ENCODE results near the gene CRACDL.

The CRACDL gene

DNA sequence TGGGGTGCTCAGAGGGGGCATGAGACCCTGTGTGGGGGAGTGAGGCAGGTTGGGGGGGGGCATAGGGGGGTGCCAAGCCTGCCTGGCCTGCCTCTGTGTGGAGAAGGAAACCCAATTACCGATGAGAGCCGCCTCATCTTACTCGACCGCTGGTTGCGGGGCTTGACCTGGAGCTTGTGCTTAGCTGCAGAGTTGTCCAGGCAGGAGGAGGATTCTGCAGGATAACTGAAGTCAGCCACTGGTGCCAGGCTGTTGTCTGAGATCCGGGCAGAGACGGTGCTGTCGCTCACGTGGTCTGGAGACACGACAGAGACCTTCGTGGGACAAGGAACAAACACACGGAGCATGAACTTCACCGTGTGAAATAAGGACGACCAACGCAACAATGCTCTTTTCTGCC lies 109.2 kb downstream of the CRACDL start:
- DNase-seq (ENCODE audit: low read depth in 2 of 3, low spot score in 1 of 3) = no peak

DNA sequence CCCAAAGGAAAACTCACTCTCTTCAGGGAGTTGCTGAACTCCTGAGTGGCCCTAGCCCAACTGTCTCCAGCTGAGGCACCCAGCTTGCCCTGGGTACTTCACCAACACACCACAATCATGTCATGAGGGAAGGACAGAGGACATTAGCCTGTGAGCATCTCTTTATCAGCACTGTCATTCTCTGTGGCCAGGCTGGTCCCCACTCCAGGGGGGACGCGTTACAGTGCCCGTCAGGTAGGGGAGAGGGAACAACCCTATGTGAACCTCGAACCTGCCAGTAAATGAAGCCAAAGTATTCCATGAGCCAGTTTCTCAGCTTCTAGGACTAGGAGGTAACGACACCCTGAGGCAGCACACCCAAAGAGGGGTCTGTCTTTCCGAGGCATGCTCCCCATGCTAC lies 110.2 kb downstream of the CRACDL start:
- DNase-seq (ENCODE audit: low read depth in 2 of 3, low spot score in 1 of 3) = no peak

DNA sequence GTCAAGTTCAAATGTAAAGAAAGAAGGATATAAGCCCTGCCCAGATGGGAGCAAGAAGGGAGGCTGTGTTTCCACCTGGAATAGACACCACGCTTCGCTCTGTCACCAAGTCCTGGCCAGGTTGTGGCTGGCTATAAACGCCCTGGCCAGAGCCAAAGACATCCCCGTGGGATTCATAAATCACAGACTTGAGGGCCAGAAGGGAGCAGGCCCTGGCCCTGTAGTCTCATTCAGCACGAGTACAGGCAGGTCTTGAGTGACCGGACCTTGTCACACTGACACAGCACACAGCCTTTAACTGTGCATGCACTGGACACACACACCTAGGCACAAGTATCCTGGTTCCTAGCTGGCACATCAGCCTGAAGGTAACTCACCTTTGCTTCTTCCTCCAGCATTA lies 110.6 kb downstream of the CRACDL start:
- DNase-seq (ENCODE audit: low read depth in 2 of 3, low spot score in 1 of 3) = no peak

DNA sequence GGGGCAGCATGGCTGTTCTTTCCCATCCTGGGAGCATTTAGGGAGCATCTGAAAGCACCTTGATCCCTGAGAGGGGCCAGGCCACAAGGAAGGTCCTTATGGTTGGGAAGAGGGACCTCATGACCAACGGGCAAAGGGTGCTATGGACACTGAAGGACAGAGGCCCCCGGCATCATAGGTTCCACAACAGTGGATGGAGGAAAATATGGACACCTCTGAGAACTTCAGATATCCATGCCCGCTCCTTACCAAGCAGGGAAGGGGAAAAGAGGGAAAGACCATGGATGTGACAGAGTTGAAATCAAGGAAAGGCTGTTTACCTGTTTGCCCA lies 111.0 kb downstream of the CRACDL start:
- DNase-seq (ENCODE audit: low read depth in 2 of 3, low spot score in 1 of 3) = no peak

DNA sequence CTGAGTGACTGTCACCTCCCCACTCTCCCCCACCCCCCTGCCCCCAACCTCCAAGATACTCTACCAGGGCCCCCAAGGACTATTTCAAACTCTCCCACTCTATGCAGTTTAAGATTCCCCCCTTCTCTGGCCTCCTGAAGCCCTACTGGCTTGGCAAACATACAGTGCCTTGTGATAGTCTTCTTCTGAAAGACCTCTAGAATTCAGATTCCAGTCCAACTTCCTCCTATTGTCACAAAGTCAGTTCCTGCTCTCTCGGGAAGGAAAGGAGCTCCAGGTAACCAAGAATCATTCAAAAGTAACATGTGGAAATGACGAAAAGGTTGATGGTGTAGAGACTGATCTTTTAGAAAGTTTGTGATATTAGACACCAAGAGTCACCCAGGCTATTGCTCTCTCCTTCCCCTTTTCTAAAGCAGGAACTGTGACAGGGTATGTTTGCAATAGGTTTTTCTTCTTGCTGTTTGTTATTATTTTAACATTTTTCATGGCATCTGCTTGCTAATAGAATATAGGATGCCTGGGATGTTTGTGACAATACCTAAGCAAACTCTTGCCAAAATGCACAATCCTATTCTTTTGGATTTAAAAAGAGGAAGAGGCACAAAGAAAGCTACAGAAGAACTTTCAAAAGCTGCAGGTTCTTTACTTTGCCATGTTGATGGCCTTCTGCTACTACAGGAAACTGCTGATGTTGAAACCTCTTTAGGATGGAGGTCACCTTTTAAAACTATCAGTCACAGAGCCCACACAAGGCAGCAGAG lies 111.6 kb downstream of the CRACDL start:
- no peak for DNase-seq (ENCODE audit: low read depth in 2 of 3, low spot score in 1 of 3)

DNA sequence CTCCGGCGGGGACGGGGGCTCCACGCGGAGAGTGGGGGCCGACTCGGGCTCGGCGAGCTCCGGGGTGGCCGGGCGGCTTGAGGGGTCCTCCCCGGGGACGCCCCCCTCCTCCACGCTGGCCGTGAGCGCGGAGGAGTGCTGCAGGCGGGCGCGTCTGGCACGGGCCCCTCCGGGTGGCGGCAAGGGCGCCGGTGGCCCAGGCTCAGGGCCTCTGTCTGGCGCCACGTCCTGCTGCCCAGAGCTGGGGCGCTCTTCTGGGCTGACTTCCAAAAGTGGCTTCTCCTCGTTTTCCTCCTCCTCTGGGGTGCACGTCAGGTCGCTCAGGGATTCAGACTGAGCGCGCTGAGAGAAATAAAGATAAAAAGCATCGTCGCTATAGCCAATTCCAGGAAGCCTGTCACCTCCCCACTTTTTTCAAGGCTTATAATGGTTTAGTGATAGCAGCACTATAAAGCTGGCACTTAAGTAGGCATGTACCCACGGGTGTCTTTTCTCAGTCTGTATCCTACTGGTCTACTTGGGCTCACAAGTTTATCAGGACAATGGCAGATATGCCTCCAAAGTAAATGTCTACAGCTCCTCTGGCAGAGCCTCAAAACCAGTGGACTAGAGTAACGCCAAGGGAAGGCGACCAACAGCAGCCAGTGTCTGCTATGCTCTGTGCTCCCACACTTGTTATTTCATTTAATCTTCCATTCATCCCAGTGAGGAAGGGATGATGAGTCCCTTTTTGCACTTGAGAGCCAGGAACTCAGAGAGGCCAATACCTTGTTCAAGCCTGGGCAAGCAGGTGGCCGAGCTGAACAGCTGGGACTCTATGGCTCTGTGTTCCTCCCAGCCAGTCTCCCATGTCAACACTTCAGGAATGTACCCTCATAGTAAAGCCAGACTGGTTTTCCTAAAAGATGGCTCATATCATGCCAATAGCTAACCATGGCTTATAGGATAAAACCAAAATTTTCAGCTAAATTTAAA lies 112.5 kb downstream of the CRACDL start:
- DNase-seq (ENCODE audit: low read depth in 2 of 3, low spot score in 1 of 3) = no peak

DNA sequence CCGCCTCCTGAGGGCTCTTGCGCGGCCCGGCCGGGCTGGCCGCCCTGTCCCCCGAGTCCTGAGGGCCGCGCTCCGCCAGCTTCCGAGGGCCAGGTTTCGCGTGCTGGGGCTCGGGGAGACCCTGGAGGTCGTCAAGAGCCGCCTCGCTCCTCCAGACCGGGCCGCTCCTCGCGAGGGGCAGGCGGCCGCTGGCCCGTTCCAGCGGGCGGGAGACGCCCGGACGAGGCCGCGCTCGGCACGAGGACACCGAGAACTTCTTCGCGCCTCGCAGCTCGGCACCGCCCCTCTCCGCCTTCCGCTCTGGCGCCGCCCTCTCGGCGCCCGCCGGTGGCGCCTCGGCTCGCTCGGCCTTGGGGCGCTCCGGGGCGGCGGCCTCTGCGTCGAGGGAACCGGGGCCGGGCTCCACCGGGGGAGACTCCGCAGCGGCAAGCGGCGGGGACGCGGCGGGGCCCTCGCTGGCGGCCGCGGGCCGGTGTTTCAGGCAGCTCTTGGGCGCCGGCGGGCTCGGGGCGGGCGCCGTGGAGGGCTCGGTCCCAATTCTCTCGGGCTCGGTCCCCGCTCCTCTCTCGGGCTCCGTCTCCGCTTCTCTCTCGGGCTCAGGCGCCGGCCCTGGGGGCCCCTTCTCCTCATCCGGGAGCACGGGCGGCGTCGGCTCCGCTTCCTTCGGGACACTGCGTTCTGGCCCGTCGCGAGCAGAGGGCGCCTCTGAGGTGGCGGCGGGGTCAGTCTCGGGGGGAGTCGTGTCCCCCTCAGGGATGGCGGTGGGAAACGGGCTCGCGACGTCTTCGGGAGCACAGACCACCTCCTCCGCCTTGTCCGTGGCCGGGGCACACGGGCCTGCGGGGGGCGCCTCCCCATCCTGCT lies 113.5 kb downstream of the CRACDL start:
- peak in 2 of 3 donors; percentile 41 to 51 for DNase-seq (ENCODE audit: low read depth in 2 of 3, low spot score in 1 of 3)

DNA sequence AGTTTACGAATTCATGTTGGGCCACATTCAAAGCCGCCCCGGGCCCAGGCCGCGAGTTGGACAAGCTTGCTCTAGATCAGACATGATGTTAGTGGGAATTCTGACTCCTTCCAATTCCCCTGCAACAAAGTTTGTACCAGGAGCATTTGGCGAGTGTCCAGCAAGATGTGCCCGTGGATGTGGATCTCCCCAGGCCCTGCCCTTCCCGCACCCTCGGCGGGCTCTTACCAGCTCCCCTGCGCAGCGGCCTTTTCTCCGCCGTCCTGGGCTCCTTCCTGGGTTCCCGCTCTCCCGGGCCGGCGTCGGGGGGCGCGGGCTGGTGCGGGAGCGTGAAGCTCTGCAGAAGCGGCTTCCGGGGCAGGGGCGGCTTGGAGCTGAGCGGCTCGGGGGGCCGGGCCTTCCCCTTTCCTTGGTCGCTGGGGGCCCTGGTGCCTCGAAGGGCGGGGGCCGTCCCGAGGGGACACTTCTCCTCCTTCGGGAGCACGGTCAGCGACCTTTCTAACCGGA lies 114.3 kb downstream of the CRACDL start:
- DNase-seq (ENCODE audit: low read depth in 2 of 3, low spot score in 1 of 3) = no peak

DNA sequence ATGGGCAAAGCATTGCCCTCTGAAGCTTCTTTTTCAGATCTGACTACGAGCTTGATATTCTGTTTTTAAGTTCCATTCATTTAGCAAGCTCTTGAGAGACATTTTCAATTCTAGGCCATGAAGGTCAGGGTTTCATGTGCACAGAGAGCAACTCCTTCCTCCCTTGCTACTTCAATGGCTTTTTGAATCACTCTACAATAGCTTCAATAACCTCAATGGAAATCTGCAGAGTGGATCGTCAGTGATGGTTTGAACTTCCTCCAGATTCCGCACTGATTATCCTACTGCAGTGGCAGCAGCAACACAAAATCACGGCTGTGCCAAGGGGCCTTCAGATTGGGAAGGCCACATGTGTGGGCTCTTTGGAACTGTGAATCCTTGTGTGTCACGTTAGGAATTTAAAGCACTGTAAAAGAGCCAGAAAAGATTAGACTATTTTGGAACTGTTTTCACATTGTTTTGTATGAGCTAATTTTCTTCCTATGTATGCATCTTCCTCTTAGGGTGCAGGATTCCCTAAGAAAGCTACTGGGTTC lies 116.7 kb downstream of the CRACDL start:
- no peak for DNase-seq (ENCODE audit: low read depth in 2 of 3, low spot score in 1 of 3)

DNA sequence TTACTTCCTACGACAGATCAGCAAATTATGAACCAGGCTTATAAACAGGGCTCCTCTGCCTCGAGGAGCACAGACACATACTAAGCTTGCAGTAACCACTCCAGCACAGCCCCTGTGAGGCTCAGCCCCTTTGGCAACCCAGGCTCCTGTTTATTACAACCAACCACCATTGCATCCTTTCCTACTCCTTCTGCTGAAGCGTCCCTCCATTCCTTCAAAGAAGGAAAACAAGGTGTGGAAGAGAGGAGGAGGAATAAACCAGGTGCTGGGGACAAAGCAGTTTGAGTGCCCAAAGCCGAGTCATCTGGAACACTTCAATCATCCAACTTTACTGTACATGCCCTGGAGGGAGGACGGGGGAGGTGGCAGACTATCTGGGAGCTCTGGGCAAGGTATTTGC lies 117.9 kb downstream of the CRACDL start:
- no peak for DNase-seq (ENCODE audit: low read depth in 2 of 3, low spot score in 1 of 3)

DNA sequence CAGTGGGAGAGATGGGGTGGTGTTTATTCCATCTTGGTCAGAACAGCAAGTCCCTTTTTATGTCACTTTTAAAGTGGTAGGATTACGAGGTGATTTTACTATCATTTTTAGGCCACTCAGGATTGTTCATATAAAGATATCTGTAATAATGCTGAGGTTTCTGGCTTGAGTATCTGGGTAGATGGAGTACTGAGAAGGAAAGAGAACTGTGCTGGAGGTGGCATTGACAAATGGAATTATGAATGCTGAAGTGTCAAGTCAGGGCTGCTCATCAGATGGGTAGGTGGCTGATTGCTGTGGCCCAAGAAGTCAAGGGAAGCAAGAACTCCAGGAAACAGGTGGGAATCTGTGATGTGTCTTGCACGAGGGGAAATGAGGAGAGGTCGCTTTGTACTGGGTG lies 119.7 kb downstream of the CRACDL start:
- DNase-seq (ENCODE audit: low read depth in 2 of 3, low spot score in 1 of 3) = no peak

DNA sequence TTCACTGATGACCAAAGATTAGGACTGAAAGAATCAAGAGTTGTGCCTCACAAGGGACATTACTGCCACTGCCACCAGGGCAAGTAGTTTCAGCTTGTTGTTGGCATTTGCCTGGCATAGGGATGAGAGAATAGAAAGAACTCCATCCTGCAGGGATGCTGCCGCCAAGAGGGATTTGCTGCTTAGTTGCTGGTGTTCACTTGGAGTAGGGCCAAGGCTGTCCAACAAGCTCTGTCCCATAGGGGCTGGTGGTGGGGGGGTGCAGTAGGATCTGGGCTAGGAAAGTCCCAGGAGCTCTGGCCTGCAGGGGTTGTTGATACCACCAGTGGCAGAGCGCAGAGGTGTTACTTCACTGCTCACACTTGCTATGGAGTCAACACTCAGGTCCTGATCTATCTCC lies 120.2 kb downstream of the CRACDL start:
- no peak for DNase-seq (ENCODE audit: low read depth in 2 of 3, low spot score in 1 of 3)

DNA sequence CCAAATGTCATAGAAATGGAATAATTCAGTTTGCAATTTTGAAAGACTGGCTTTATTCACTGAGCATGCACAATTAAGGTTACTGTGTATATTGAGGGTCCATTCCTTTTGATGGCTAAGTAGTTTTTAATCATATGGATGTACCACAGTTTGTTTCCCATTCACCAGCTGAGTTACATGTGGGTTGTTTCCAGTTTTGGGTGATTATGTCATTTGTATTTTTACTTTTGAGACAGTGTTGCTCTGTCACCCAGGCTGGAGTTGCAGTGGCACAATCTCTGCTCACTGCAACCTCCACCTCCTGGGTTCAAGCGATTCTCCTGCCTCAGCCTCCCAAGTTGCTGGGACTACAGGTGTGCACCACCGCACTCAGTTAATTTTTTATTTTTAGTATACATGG lies 124.3 kb downstream of the CRACDL start:
- no peak for DNase-seq (ENCODE audit: low read depth in 2 of 3, low spot score in 1 of 3)

DNA sequence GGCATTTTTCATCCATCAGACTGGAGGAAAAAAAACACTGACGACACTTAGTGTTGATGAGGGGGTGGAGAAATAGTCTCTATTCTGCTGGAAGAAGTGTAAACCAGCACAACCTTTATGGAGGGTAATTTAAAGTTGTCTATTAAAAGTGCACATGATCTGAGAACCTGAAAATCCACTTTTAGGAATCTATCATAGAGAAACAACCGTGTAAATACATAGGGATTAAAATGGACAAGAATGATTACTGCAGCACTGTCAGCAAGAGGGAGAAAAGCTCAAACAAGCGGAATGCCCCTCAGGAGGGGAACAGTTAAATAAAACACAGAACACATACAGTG lies 125.5 kb downstream of the CRACDL start:
- DNase-seq (ENCODE audit: low read depth in 2 of 3, low spot score in 1 of 3) = no peak

DNA sequence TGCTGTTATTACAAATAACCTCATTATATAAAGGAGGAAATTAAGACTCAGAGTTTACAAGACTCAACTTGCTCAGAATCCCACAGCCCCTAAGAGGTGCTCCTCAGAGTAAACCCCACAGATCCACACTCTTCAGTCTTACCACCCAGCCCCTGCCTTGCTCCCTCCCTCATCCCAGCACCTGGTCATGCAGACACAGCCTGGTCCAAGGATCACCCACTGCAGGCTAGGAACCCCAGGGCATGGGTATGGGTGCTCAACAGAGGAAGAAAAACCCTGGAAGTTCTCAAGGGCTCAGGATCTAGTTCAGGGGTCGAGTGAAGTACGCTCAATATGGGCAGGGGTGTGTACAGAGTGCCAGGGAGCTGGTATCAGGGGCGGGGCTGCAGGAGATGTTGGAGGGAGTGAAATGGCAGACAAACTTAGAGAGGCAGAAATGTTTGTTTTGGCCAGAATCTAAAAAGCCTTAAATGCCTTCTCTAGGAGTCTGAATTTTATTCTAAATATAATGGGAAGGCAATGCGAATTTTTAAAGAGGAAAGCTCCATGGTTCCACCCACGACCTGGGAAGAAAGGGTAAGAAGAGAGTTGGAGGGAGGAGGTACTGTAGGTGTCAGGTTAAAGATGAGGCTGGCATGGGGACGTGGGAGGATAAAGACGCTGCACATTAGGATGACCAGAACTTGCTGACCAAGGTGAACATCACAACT lies 126.0 kb downstream of the CRACDL start:
- no peak for DNase-seq (ENCODE audit: low read depth in 2 of 3, low spot score in 1 of 3)

DNA sequence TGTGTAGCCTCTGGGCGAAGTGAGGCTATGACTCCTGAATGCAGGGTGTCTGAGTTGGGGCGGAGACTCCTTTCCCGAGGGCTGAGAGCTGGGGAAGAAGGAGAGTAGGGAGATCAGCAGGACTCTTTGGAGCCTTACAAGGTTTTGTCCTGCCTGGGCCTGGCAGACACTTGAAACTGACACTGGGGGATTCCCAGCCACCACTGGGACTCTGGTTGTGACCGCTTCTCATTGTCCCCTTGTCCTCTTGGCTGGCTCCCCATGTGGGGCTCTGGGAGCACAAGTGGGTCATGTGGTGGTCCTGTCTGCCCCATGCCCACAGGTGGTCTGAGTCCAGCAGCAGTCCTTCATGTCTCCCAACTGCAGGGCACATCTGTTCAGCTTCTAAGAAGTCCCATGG lies 126.9 kb downstream of the CRACDL start:
- DNase-seq (ENCODE audit: low read depth in 2 of 3, low spot score in 1 of 3) = no peak

DNA sequence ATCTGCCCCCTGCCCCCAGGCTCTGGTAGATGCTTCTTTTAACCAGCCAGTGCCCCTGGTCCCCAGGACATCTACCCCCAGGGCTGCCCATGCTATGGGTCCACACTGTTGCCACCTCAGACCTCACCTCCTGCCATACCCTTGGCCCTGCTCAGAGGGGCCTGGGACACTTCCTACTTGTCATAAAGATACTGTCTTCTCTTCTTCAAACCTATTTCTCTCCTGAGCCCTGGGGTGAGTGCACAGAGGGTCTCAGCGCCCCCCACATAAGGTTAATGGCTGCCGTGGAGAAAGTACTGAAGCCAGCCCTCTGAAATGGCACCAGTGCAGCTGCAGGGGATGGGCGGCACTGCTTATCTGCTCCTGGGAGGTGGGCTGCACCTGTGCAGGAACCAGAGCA lies 127.5 kb downstream of the CRACDL start:
- DNase-seq (ENCODE audit: low read depth in 2 of 3, low spot score in 1 of 3) = no peak

DNA sequence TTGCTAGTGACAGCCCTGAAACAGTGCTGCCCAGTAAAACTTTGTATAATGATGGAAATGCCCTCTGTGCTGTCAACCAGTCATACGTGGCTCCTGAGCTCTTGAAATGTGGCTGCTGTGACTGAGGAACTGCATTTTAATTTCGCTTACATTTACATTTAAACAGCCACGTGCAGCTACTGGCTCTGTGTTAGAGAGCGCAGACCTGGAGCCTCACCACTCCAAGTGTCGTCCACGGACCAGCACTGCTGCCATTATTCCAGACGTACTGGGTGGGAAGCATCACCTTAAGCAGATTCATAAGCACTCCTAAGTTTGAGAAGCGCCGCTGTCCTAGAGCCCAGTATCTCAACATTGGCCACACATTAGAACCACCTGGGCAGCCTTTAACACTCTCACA lies 128.1 kb downstream of the CRACDL start:
- DNase-seq (ENCODE audit: low read depth in 2 of 3, low spot score in 1 of 3) = no peak

DNA sequence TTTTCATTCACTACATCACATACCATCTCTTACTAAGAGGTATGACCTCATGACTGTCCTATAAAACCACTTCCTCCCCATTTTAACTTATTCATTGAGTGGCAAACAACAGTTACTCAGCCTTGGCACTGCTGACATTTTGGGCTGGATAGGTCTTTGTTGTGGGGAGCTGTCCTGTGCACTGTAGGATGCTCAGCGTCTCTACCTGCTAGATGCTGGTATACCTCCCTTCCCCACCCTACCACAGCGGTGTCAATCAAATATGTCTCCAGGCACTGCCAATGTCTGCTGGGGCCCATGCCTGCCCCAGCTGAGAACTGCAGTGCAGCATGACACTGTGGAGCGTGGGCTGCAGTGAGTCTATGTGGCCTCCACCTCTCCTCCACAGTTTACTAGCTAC lies 128.8 kb downstream of the CRACDL start:
- no peak for DNase-seq (ENCODE audit: low read depth in 2 of 3, low spot score in 1 of 3)

DNA sequence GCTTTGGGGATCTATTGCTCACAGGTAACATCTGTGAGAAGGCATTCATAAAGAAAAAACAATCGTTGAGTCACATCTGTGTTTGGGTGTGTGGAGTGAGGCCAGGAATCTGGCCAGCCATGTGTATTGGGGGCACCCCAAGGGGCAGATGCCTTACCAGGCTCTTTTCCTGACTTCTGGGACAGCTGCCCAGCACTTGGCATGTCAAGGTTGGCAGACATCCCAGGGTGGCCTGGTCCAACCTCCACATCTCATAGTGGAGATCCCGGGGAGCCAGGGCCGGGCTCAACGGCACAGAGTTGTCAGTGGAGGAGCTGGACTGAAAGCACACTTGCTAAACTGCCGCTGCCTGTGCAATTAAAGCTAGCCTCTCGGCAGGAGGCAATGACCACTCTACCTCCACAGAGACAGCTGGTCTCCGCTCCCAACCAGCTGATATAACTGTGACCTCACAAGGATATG lies 129.8 kb downstream of the CRACDL start:
- no peak for DNase-seq (ENCODE audit: low read depth in 2 of 3, low spot score in 1 of 3)
